B cell (primary cell): ENCODE measurements around the gene MXRA8. TPM values are rescaled to one million over a fixed set of nuclear protein-coding genes. Genes with fewer than 3 reads are reported as not detected.

Experiments
- ATAC-seq: fragments of 200-7000 bp; cut with Tn5 transposase; one replicate; pipeline ENCODE4 v1.10.0; 2021; ENCODE audit warnings: low read depth, mild to moderate bottlenecking, moderate number of reproducible peaks, moderate library complexity
- CTCF ChIA-PET: fragments of 350-600 bp; sonication (Branson Sonifier 250); formaldehyde crosslinking; loops from one replicate; lab custom pipeline; 2021; ENCODE audit warnings: antibody characterized with exemption, inconsistent platforms; lab: Charles Lee
- POLR2A ChIA-PET: fragments of 350-600 bp; sonication (Branson Sonifier 250); formaldehyde crosslinking; loops from one replicate; lab custom pipeline; 2021; ENCODE audit warnings: antibody characterized with exemption; lab: Charles Lee
- DNase-seq: peaks from one replicate; pipeline ENCODE4 v3.0.0; 2013
- H2AFZ ChIP-seq: 2 replicates; pipeline ENCODE4 v1.6.1; 2012; ENCODE audit warnings: mild to moderate bottlenecking, low read depth, low read length; ENCODE audit not compliant: insufficient read depth, poor library complexity, severe bottlenecking
- H3K27ac ChIP-seq, 2 donors: 1 replicate in 1 of 2; 2 replicates in 1 of 2; pipeline ENCODE4 v1.5.1; 2012 to 2013; ENCODE audit warnings: low read length in 2 of 2, mild to moderate bottlenecking in 2 of 2, moderate library complexity in 1 of 2
- H3K27me3 ChIP-seq, 4 experiments: fragments of 200-600 bp in 1 of 4; sonication (generic) in 1 of 4; replicated peaks in 1 of 4; 1 replicate in 2 of 4; 2 replicates in 2 of 4; pipeline versions ENCODE4 v1.6.1 to v1.7.0; 2013 to 2016; ENCODE audit warnings: low read length in 3 of 4, mild to moderate bottlenecking in 2 of 4, mixed read lengths in 1 of 4, moderate library complexity in 1 of 4; ENCODE audit not compliant: insufficient read depth in 4 of 4, control insufficient read depth in 3 of 4; ENCODE audit errors: control extremely low read depth in 1 of 4
- H3K36me3 ChIP-seq, 2 experiments: replicated peaks in 1 of 2; 1 replicate in 1 of 2; 2 replicates in 1 of 2; pipeline versions ENCODE4 v1.6.1 to v1.7.1; 2013; ENCODE audit warnings: low read length in 1 of 2; ENCODE audit not compliant: insufficient read depth in 2 of 2, control insufficient read depth in 1 of 2; ENCODE audit errors: control extremely low read depth in 1 of 2, extremely low read depth in 1 of 2
- H3K4me1 ChIP-seq, 2 donors: fragments of 200-600 bp in 1 of 2; sonication (generic) in 1 of 2; 1 replicate in 1 of 2; 2 replicates in 1 of 2; pipeline versions ENCODE4 v1.5.1 to v1.6.1; 2013 to 2017; ENCODE audit warnings: low read length in 2 of 2; ENCODE audit not compliant: control insufficient read depth in 2 of 2, insufficient read depth in 2 of 2
- H3K4me2 ChIP-seq: replicated peaks from 2 replicates; pipeline ENCODE3; 2012; ENCODE audit warnings: mild to moderate bottlenecking, low read depth, low read length; ENCODE audit not compliant: poor library complexity, severe bottlenecking
- H3K4me3 ChIP-seq, 5 experiments: fragments of 200-600 bp in 1 of 5; sonication (generic) in 1 of 5; 1 replicate in 3 of 5; 2 replicates in 2 of 5; pipeline versions ENCODE4 v1.5.1 to v1.7.0; 2011 to 2016; ENCODE audit warnings: low read length in 4 of 5, mild to moderate bottlenecking in 4 of 5, low read depth in 2 of 5, control low read depth in 1 of 5, moderate library complexity in 1 of 5; ENCODE audit not compliant: insufficient read depth in 1 of 5; ENCODE audit errors: control extremely low read depth in 1 of 5, extremely low read depth in 1 of 5
- H3K79me2 ChIP-seq: fragments of 200-600 bp; sonication (generic); one replicate; pipeline ENCODE4 v1.6.0; 2016; ENCODE audit warnings: low read length; ENCODE audit not compliant: control insufficient read depth, insufficient read depth
- H3K9ac ChIP-seq: fragments of 200-600 bp; sonication (generic); 2 replicates; pipeline ENCODE4 v1.6.1; 2017; ENCODE audit warnings: mild to moderate bottlenecking, low read length, moderate library complexity
- H3K9me3 ChIP-seq, 3 donors: one replicate each; pipeline versions ENCODE4 v1.6.1 to v1.7.1; 2013; ENCODE audit warnings: low read length in 2 of 3; ENCODE audit not compliant: control insufficient read depth in 2 of 3, insufficient read depth in 1 of 3; ENCODE audit errors: control extremely low read depth in 1 of 3
- H4K20me1 ChIP-seq: 2 replicates; pipeline ENCODE4 v1.6.0; 2012; ENCODE audit warnings: mild to moderate bottlenecking, low read length; ENCODE audit not compliant: insufficient read depth, control insufficient read depth, poor library complexity, severe bottlenecking
- H3K27ac Mint-ChIP-seq: one replicate; pipeline ENCODE4 v1.8.0; 2021; ENCODE audit warnings: mixed read lengths
- H3K27me3 Mint-ChIP-seq: one replicate; pipeline ENCODE4 v1.8.0; 2021; ENCODE audit warnings: mixed read lengths
- H3K4me1 Mint-ChIP-seq: one replicate; pipeline ENCODE4 v1.8.0; 2021; ENCODE audit warnings: mixed read lengths
- H3K4me3 Mint-ChIP-seq: one replicate; pipeline ENCODE4 v1.8.0; 2021; ENCODE audit warnings: mixed read lengths
- H3K9me3 Mint-ChIP-seq: one replicate; pipeline ENCODE4 v1.8.0; 2022; ENCODE audit warnings: mixed read lengths; ENCODE audit not compliant: insufficient read depth
- EZH2 ChIP-seq: IDR thresholded peaks from 2 replicates; pipeline ENCODE4 v1.6.1; 2012; ENCODE audit warnings: borderline replicate concordance, low read depth, mild to moderate bottlenecking, moderate library complexity, low read length; ENCODE audit not compliant: insufficient read depth, poor library complexity, severe bottlenecking
- WGBS: methylation state at CpG from one replicate; pipeline ENCODE4 v1.1.5; 2013; ENCODE audit warnings: missing lambda C conversion rate; ENCODE audit not compliant: insufficient coverage; 5-methylcytosine and 5-hydroxymethylcytosine counted together
- intact Hi-C: fragments of 100-400 bp; cut with micrococcal nuclease; formaldehyde crosslinking; loops from one replicate; pipeline ENCODE4 v1.10.0; 2022
- polyA plus RNA-seq: library from polyadenylated mRNA; depleted of rRNA; stranded (reverse); fragments of >200 nt; gene quantifications from 2 replicates; pipeline ENCODE4 v1.2.3, GENCODE V29; 2012
- total RNA-seq, 2 donors: library from RNA; stranded (reverse); fragments of 120-200 nt in 1 of 2; gene quantifications; 1 replicate in 1 of 2; 2 replicates in 1 of 2; pipeline versions ENCODE4 v1.2.3 to v1.2.4, GENCODE V29; 2013 to 2022
- TF ChIP-seq, protein P1 (sequence below): fragments of 200-600 bp; IDR thresholded peaks from one replicate; pipeline ENCODE4 v1.8.0; 2022; ENCODE audit warnings: antibody characterized with exemption, mild to moderate bottlenecking

MXRA8 gene
- total and polyA plus RNA-seq, 2 donors (not counting 1 experiment from before 2014, with no cell fraction given) = 0.10 TPM; not detected in 1

DNA sequence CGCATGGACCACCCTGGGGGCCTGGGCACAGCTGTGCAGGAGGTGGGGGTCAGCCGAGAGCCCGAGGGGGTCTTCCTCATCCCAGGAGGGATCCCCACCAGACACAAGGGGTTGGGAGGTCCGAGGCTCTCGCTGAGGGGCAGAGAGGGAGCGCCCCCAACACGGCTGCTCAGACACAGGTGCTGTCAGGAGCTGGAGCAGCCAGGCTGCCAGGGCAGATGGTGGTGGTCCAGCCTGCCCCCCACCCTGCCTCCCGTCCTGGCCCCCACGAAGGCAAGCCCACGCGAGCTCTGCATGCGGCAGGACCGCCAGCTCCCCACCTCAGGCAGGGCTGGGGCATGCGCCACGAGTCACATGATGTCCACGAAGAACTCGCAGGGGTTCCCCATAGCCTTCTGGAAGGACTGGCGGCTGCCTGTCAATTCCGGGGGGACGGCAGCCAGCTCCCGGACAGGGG is 22.5 kb downstream of the MXRA8 start:
- Mint-ChIP-seq H3K4me3 (no peak overlapping the region), H3K27ac (no peak overlapping the region), H3K9me3 (no peaks in the 10 kb centered on the region), H3K27me3 (no peaks in the 10 kb centered on the region), H3K4me1 (peaks cover 2% of the 10 kb centered on the region)
- peaks cover 0 to 8% of the 10 kb centered on the region in 2 donors for H3K4me1 ChIP-seq
- ChIA-PET POLR2A (no interaction called here), CTCF (no interaction called here)
- H4K20me1 ChIP-seq = no peaks in the 10 kb centered on the region
- H2AFZ ChIP-seq = no peak overlapping the region
- H3K27ac ChIP-seq = no peak overlapping the region
- WGBS = 93% methylated on average over 19 of the region's 21 CpGs
- no peaks in the 10 kb centered on the region for H3K27me3 ChIP-seq
- ATAC-seq (no peak), DNase-seq (no peak)
- TF ChIP-seq, protein P1, sequence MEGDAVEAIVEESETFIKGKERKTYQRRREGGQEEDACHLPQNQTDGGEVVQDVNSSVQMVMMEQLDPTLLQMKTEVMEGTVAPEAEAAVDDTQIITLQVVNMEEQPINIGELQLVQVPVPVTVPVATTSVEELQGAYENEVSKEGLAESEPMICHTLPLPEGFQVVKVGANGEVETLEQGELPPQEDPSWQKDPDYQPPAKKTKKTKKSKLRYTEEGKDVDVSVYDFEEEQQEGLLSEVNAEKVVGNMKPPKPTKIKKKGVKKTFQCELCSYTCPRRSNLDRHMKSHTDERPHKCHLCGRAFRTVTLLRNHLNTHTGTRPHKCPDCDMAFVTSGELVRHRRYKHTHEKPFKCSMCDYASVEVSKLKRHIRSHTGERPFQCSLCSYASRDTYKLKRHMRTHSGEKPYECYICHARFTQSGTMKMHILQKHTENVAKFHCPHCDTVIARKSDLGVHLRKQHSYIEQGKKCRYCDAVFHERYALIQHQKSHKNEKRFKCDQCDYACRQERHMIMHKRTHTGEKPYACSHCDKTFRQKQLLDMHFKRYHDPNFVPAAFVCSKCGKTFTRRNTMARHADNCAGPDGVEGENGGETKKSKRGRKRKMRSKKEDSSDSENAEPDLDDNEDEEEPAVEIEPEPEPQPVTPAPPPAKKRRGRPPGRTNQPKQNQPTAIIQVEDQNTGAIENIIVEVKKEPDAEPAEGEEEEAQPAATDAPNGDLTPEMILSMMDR = no peak
- no peak for TF ChIP-seq EZH2
- no peaks in the 10 kb centered on the region for H3K79me2 ChIP-seq
- H3K4me2 ChIP-seq = no peak overlapping the region
- H3K4me3 ChIP-seq = no peak overlapping the region
- no peak overlapping the region for H3K9ac ChIP-seq
- intact Hi-C loops = no loop called here
- peaks cover 0 to 7% (median 0%) of the 10 kb centered on the region in 3 donors for H3K9me3 ChIP-seq
- H3K36me3 ChIP-seq = peaks cover 0 to 12% of the 10 kb centered on the region in 2 experiments

GRCh38 chr1:1335283-1335682 is 23.1 kb downstream of the MXRA8 start:
- CTCF ChIA-PET = no interaction called here
- Histone ChIP-seq H2AFZ (no peak overlapping the region), H3K4me1 (peaks cover 0 to 13% of the 10 kb centered on the region in 2 donors), H3K4me3 (no peak overlapping the region), H3K36me3 (peaks cover 0 to 11% of the 10 kb centered on the region in 2 experiments), H4K20me1 (no peaks in the 10 kb centered on the region), H3K4me2 (no peak overlapping the region), H3K27ac (no peak overlapping the region), H3K9me3 (peaks cover 0 to 9% (median 0%) of the 10 kb centered on the region in 3 donors), H3K9ac (no peak overlapping the region), H3K27me3 (no peaks in the 10 kb centered on the region), H3K79me2 (no peaks in the 10 kb centered on the region)
- Mint-ChIP-seq H3K27ac (no peak overlapping the region), H3K4me1 (peaks cover 2% of the 10 kb centered on the region), H3K4me3 (no peak overlapping the region), H3K9me3 (no peaks in the 10 kb centered on the region), H3K27me3 (no peaks in the 10 kb centered on the region)
- POLR2A ChIA-PET = no interaction called here
- TF ChIP-seq, protein P1 = no peak
- TF ChIP-seq EZH2 = no peak
- intact Hi-C loops = no loop called here
- 91% methylated on average over 13 of the region's 16 CpGs for WGBS
- no peak for ATAC-seq
- DNase-seq = no peak
